ENCODE data around the gene KRT85. TPM values are rescaled to one million over a fixed set of nuclear protein-coding genes. Genes with fewer than 3 reads are reported as not detected.

KRT85 gene
- total RNA-seq, 5 donors from 2014 or later (not counting 1 experiment from before 2014, with no cell fraction given) = not detected

- DNase-seq (no peak), ATAC-seq (replicated peaks in 1 of 4) (no peak)
- no peaks in the 10 kb centered on the region for H3K9me3 Mint-ChIP-seq
- ChIA-PET CTCF (interaction anchor here in 1 of 2 donors (1.4 kb wide), 1 partner anchor 16 kb away, joined by 6 read pairs; no protein-coding TSS in a partner anchor), POLR2A (no interaction called here)
- H3K27me3 Mint-ChIP-seq = peaks cover 0 to 9% of the 10 kb centered on the region in 2 donors
- H3K36me3 ChIP-seq (ENCODE audit: control insufficient read depth in 2 of 2, extremely low read depth in 1 of 2, insufficient read depth in 1 of 2, low read length in 1 of 2) = no peaks in the 10 kb centered on the region
- no peak overlapping the region for H3K4me3 Mint-ChIP-seq
- no peaks in the 10 kb centered on the region for H3K4me1 ChIP-seq (ENCODE audit: control insufficient read depth in 1 of 2, extremely low read depth in 1 of 2, insufficient read depth in 2 of 2, low read length in 2 of 2)
- H3K27ac Mint-ChIP-seq = no peak overlapping the region
- H3K27me3 ChIP-seq (replicated peaks in 1 of 2; ENCODE audit: control insufficient read depth in 2 of 2, extremely low read depth in 1 of 2, insufficient read depth in 2 of 2, low read length in 1 of 2) = peaks cover 0 to 24% of the 10 kb centered on the region in 2 experiments
- peaks cover 0 to under 1% (median under 1%) of the 10 kb centered on the region in 3 donors for H3K4me1 Mint-ChIP-seq
- no peak overlapping the region for H3K27ac ChIP-seq (ENCODE audit: low read length)
- H3K36me3 Mint-ChIP-seq = no peaks in the 10 kb centered on the region
- no peaks in the 10 kb centered on the region for H3K9me3 ChIP-seq
- WGBS (ENCODE audit: insufficient coverage) = 94% methylated on average over 10 of the region's 12 CpGs
- H3K4me3 ChIP-seq (ENCODE audit: control insufficient read depth in 1 of 2, extremely low read depth in 1 of 2, low read length in 1 of 2) = no peak overlapping the region
Observed at GRCh38 chr12:52344111-52344510, 23.2 kb downstream of the KRT85 start.

- ATAC-seq (replicated peaks in 1 of 4) (no peak), DNase-seq (no peak)
- H3K4me1 ChIP-seq (ENCODE audit: control insufficient read depth in 1 of 2, extremely low read depth in 1 of 2, insufficient read depth in 2 of 2, low read length in 2 of 2) = no peaks in the 10 kb centered on the region
- H3K4me3 Mint-ChIP-seq = no peak overlapping the region
- CTCF ChIA-PET = no interaction called here
- no peak overlapping the region for H3K4me3 ChIP-seq (ENCODE audit: control insufficient read depth in 1 of 2, extremely low read depth in 1 of 2, low read length in 1 of 2)
- H3K27ac ChIP-seq (ENCODE audit: low read length) = no peak overlapping the region
- peaks cover 4 to 11% of the 10 kb centered on the region in 2 donors for H3K27me3 Mint-ChIP-seq
- H3K9me3 Mint-ChIP-seq = no peaks in the 10 kb centered on the region
- peaks cover 0 to 24% of the 10 kb centered on the region in 2 experiments for H3K27me3 ChIP-seq (replicated peaks in 1 of 2; ENCODE audit: control insufficient read depth in 2 of 2, extremely low read depth in 1 of 2, insufficient read depth in 2 of 2, low read length in 1 of 2)
- H3K9me3 ChIP-seq = no peaks in the 10 kb centered on the region
- no peak overlapping the region for H3K27ac Mint-ChIP-seq
- no peaks in the 10 kb centered on the region for H3K36me3 Mint-ChIP-seq
- no peaks in the 10 kb centered on the region for H3K4me1 Mint-ChIP-seq
- H3K36me3 ChIP-seq (ENCODE audit: control insufficient read depth in 2 of 2, extremely low read depth in 1 of 2, insufficient read depth in 1 of 2, low read length in 1 of 2) = no peaks in the 10 kb centered on the region
- WGBS (ENCODE audit: insufficient coverage) = no CpG with 5 or more reads among the region's 2 CpGs
- POLR2A ChIA-PET = no interaction called here
Observed at GRCh38 chr12:52343550-52343949, 23.7 kb downstream of the KRT85 start.

- CTCF ChIA-PET = interaction anchor here in 1 of 2 donors (1.0 kb wide), 1 partner anchor 15 kb away, joined by 3 read pairs; no protein-coding TSS in a partner anchor
- no peak for ATAC-seq (replicated peaks in 1 of 4)
Observed at GRCh38 chr12:52342781-52343490, 24.3 kb downstream of the KRT85 start.

GRCh38 chr12:52341066-52341580 is 26.2 kb downstream of the KRT85 start:
- ATAC-seq (replicated peaks in 1 of 4) = no peak
- H3K9me3 ChIP-seq = no peaks in the 10 kb centered on the region
- Mint-ChIP-seq H3K27me3 (peaks cover 5 to 9% of the 10 kb centered on the region in 2 donors), H3K4me3 (no peak overlapping the region), H3K4me1 (no peaks in the 10 kb centered on the region), H3K36me3 (no peaks in the 10 kb centered on the region), H3K9me3 (peaks cover 3 to 6% (median 4%) of the 10 kb centered on the region in 3 donors), H3K27ac (no peak overlapping the region)
- H3K27ac ChIP-seq (ENCODE audit: low read length) = no peak overlapping the region
- CTCF ChIA-PET = no interaction called here
- POLR2A ChIA-PET = no interaction called here
- 90% methylated on average over 7 of the region's 14 CpGs for WGBS (ENCODE audit: insufficient coverage)
- H3K36me3 ChIP-seq (ENCODE audit: control insufficient read depth in 2 of 2, extremely low read depth in 1 of 2, insufficient read depth in 1 of 2, low read length in 1 of 2) = no peaks in the 10 kb centered on the region
- H3K27me3 ChIP-seq (replicated peaks in 1 of 2; ENCODE audit: control insufficient read depth in 2 of 2, extremely low read depth in 1 of 2, insufficient read depth in 2 of 2, low read length in 1 of 2) = peaks cover 0 to 18% of the 10 kb centered on the region in 2 experiments
- H3K4me3 ChIP-seq (ENCODE audit: control insufficient read depth in 1 of 2, extremely low read depth in 1 of 2, low read length in 1 of 2) = no peak overlapping the region
- no peak for DNase-seq
- no peaks in the 10 kb centered on the region for H3K4me1 ChIP-seq (ENCODE audit: control insufficient read depth in 1 of 2, extremely low read depth in 1 of 2, insufficient read depth in 2 of 2, low read length in 2 of 2)

More at GRCh38 chr12:52342781-52343490, 24.3 kb downstream of the KRT85 start:
- H3K36me3 Mint-ChIP-seq = no peaks in the 10 kb centered on the region
- POLR2A ChIA-PET = no interaction called here
- WGBS (ENCODE audit: insufficient coverage) = 72% methylated on average over 2 of the region's 2 CpGs
- Histone ChIP-seq H3K4me1 (ENCODE audit: control insufficient read depth in 1 of 2, extremely low read depth in 1 of 2, insufficient read depth in 2 of 2, low read length in 2 of 2) (no peaks in the 10 kb centered on the region), H3K4me3 (ENCODE audit: control insufficient read depth in 1 of 2, extremely low read depth in 1 of 2, low read length in 1 of 2) (no peak overlapping the region), H3K27me3 (replicated peaks in 1 of 2; ENCODE audit: control insufficient read depth in 2 of 2, extremely low read depth in 1 of 2, insufficient read depth in 2 of 2, low read length in 1 of 2) (peaks cover 0 to 19% of the 10 kb centered on the region in 2 experiments), H3K36me3 (ENCODE audit: control insufficient read depth in 2 of 2, extremely low read depth in 1 of 2, insufficient read depth in 1 of 2, low read length in 1 of 2) (no peaks in the 10 kb centered on the region), H3K9me3 (no peaks in the 10 kb centered on the region), H3K27ac (ENCODE audit: low read length) (no peak overlapping the region)
- no peaks in the 10 kb centered on the region for H3K4me1 Mint-ChIP-seq
- H3K27ac Mint-ChIP-seq = no peak overlapping the region
- no peaks in the 10 kb centered on the region for H3K9me3 Mint-ChIP-seq
- peaks cover 5 to 12% of the 10 kb centered on the region in 2 donors for H3K27me3 Mint-ChIP-seq
- no peak for DNase-seq
- no peak overlapping the region for H3K4me3 Mint-ChIP-seq

DNA sequence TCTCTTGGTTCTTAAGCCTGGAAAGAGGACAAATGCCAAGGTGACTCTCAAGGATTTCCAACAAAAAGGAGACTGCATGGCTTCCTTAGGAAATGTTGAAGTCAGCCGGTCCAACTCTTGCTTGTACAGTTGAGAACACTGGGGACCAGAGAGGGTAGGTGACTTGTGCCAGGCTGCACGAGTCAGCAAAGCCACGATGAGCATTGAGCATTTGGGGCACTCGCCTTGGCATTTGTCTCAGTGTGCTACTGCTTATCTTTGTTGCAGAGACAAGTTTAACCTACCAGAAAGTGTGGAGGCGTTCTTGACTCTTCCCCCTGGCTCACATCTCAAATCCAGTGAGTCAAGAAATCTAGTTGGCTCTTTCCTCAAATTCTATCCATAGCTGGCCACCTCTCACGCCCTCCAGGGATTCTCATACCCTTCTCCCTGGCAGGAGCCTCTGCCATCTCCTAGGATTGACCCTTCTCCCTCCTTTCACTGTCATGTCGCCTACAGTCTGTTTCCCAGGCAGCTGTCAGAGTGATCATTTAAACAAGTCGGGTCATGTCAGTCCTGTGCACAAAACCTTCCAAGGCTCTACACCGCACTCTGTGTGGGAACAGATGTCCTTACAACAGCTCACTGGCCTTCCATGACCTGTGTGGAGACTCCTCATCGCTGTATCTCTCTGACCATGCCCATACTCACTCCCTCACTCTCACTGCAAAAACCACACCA is 28.9 kb downstream of the KRT85 start:
- Mint-ChIP-seq H3K27me3 (peaks cover 11 to 15% of the 10 kb centered on the region in 2 donors), H3K36me3 (no peaks in the 10 kb centered on the region), H3K27ac (no peak overlapping the region), H3K4me3 (no peak overlapping the region), H3K4me1 (no peaks in the 10 kb centered on the region), H3K9me3 (peaks cover 3 to 6% (median 4%) of the 10 kb centered on the region in 3 donors)
- no peak overlapping the region for H3K4me3 ChIP-seq (ENCODE audit: control insufficient read depth in 1 of 2, extremely low read depth in 1 of 2, low read length in 1 of 2)
- POLR2A ChIA-PET = no interaction called here
- ATAC-seq (replicated peaks in 1 of 4) = no peak
- WGBS (ENCODE audit: insufficient coverage) = 64% methylated on average over 10 of the region's 10 CpGs
- DNase-seq = no peak
- CTCF ChIA-PET = no interaction called here
- peaks cover 0 to 17% of the 10 kb centered on the region in 2 experiments for H3K27me3 ChIP-seq (replicated peaks in 1 of 2; ENCODE audit: control insufficient read depth in 2 of 2, extremely low read depth in 1 of 2, insufficient read depth in 2 of 2, low read length in 1 of 2)
- H3K36me3 ChIP-seq (ENCODE audit: control insufficient read depth in 2 of 2, extremely low read depth in 1 of 2, insufficient read depth in 1 of 2, low read length in 1 of 2) = no peaks in the 10 kb centered on the region
- H3K9me3 ChIP-seq = no peaks in the 10 kb centered on the region
- H3K4me1 ChIP-seq (ENCODE audit: control insufficient read depth in 1 of 2, extremely low read depth in 1 of 2, insufficient read depth in 2 of 2, low read length in 2 of 2) = no peaks in the 10 kb centered on the region
- no peak overlapping the region for H3K27ac ChIP-seq (ENCODE audit: low read length)

GRCh38 chr12:52337054-52337453 is 30.2 kb downstream of the KRT85 start:
- Histone ChIP-seq H3K27me3 (replicated peaks in 1 of 2; ENCODE audit: control insufficient read depth in 2 of 2, extremely low read depth in 1 of 2, insufficient read depth in 2 of 2, low read length in 1 of 2) (peaks cover 0 to 14% of the 10 kb centered on the region in 2 experiments), H3K4me1 (ENCODE audit: control insufficient read depth in 1 of 2, extremely low read depth in 1 of 2, insufficient read depth in 2 of 2, low read length in 2 of 2) (no peaks in the 10 kb centered on the region), H3K4me3 (ENCODE audit: control insufficient read depth in 1 of 2, extremely low read depth in 1 of 2, low read length in 1 of 2) (no peak overlapping the region), H3K27ac (ENCODE audit: low read length) (no peak overlapping the region), H3K36me3 (ENCODE audit: control insufficient read depth in 2 of 2, extremely low read depth in 1 of 2, insufficient read depth in 1 of 2, low read length in 1 of 2) (no peaks in the 10 kb centered on the region), H3K9me3 (no peaks in the 10 kb centered on the region)
- peaks cover 3 to 6% (median 4%) of the 10 kb centered on the region in 3 donors for H3K9me3 Mint-ChIP-seq
- no peaks in the 10 kb centered on the region for H3K4me1 Mint-ChIP-seq
- H3K4me3 Mint-ChIP-seq = no peak overlapping the region
- ChIA-PET POLR2A (no interaction called here), CTCF (interaction anchor here in 1 of 2 donors (1.2 kb wide), 1 partner anchor 9 kb away, joined by 3 read pairs; no protein-coding TSS in a partner anchor)
- H3K27me3 Mint-ChIP-seq = peaks cover 11 to 15% of the 10 kb centered on the region in 2 donors
- DNase-seq = no peak
- H3K27ac Mint-ChIP-seq = no peak overlapping the region
- ATAC-seq (replicated peaks in 1 of 4) = no peak
- WGBS (ENCODE audit: insufficient coverage) = no CpG with 5 or more reads among the region's 1 CpG
- H3K36me3 Mint-ChIP-seq = no peaks in the 10 kb centered on the region
